Mesendoderm (in vitro differentiated cells): ENCODE measurements around the gene NFATC3.

Experiments used
- DNase-seq: peaks from one replicate; pipeline ENCODE4 v3.0.0; 2013
- H2AK5ac ChIP-seq: 2 replicates; pipeline ENCODE4 v1.6.1; 2013; ENCODE audit warnings: low read length, inconsistent platforms
- H2BK120ac ChIP-seq: 2 replicates; pipeline ENCODE4 v1.6.1; 2013; ENCODE audit warnings: low read depth, mild to moderate bottlenecking, low read length, moderate library complexity, mixed read lengths
- H2BK15ac ChIP-seq: replicated peaks from 2 replicates; pipeline ENCODE4 v1.6.1; 2013; ENCODE audit warnings: low read depth, mild to moderate bottlenecking, moderate library complexity
- H2BK5ac ChIP-seq: 2 replicates; pipeline ENCODE4 v1.6.1; 2013; ENCODE audit warnings: low read length, inconsistent platforms
- H3K18ac ChIP-seq: 2 replicates; pipeline ENCODE4 v1.6.1; 2013; ENCODE audit warnings: mild to moderate bottlenecking, low read length, mixed read lengths
- H3K23ac ChIP-seq: one replicate; pipeline ENCODE4 v1.6.1; 2013; ENCODE audit warnings: low read length
- H3K27ac ChIP-seq: 2 replicates; pipeline ENCODE4 v1.5.1; 2013; ENCODE audit warnings: low read depth, mild to moderate bottlenecking, inconsistent platforms, low read length, moderate library complexity
- H3K27me3 ChIP-seq: 2 replicates; pipeline ENCODE4 v1.6.1; 2013; ENCODE audit warnings: low read length, control low read depth, mild to moderate bottlenecking, inconsistent platforms; ENCODE audit not compliant: insufficient read depth, poor library complexity
- H3K36me3 ChIP-seq: 2 replicates; pipeline ENCODE4 v1.6.1; 2013; ENCODE audit warnings: low read length, inconsistent platforms; ENCODE audit not compliant: control insufficient read depth, insufficient read depth
- H3K4ac ChIP-seq: one replicate; pipeline ENCODE4 v1.6.1; 2013; ENCODE audit warnings: low read depth, mild to moderate bottlenecking, low read length, moderate library complexity
- H3K4me1 ChIP-seq: 2 replicates; pipeline ENCODE4 v1.6.1; 2013; ENCODE audit warnings: low read depth, low read length, inconsistent platforms; ENCODE audit not compliant: control insufficient read depth
- H3K4me2 ChIP-seq: 2 replicates; pipeline ENCODE4 v1.6.1; 2013; ENCODE audit warnings: low read length
- H3K4me3 ChIP-seq: 2 replicates; pipeline ENCODE4 v1.5.1; 2013; ENCODE audit warnings: mild to moderate bottlenecking, low read length
- H3K56ac ChIP-seq: one replicate; pipeline ENCODE4 v1.6.1; 2013; ENCODE audit warnings: low read length
- H3K79me1 ChIP-seq: 2 replicates; pipeline ENCODE4 v1.6.1; 2013; ENCODE audit warnings: low read length, inconsistent platforms
- H3K79me2 ChIP-seq: 2 replicates; pipeline ENCODE4 v1.6.1; 2013; ENCODE audit warnings: mild to moderate bottlenecking, low read length; ENCODE audit not compliant: control insufficient read depth, insufficient read depth
- H3K9ac ChIP-seq: 2 replicates; pipeline ENCODE4 v1.6.1; 2013; ENCODE audit warnings: low read length, inconsistent platforms
- H4K5ac ChIP-seq: one replicate; pipeline ENCODE4 v1.6.1; 2013; ENCODE audit warnings: low read length
- H4K8ac ChIP-seq: one replicate; pipeline ENCODE4 v1.6.1; 2013; ENCODE audit warnings: low read depth, mild to moderate bottlenecking, control low read depth, low read length, moderate library complexity
- WGBS: extraction: QIAGEN DNeasy Blood & Tissue Kit; methylation state at CpG from one replicate; pipeline ENCODE4 v1.1.7; 2013; ENCODE audit warnings: low lambda C conversion rate, missing lambda C conversion rate; ENCODE audit not compliant: insufficient coverage; ENCODE audit errors: extremely low coverage; 5-methylcytosine and 5-hydroxymethylcytosine counted together

The NFATC3 gene

DNA sequence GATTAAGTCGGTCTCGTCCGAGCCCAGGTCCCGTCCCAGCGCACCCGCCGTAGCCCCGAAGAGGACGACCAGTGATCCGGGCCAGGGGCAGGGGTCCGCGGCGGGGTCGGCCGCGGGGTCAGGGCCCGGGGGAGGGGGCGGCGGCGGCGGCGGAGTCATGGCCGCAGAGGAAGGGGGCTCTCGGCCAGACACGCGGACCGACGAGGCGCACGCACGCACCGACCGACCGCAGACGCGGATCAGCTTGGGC lies 150.6 kb downstream of the NFATC3 start, which contains the start of gene ESRP2:
Gene ESRP2 (minus strand): TSS at position 241 of the 250 bp plus-strand sequence. CDS start 82 bp downstream, at position 159.
- Histone ChIP-seq H3K9ac (peak within 1 kb of the TSS; percentile 91), H3K18ac (peak within 1 kb of the TSS; percentile 65), H2AK5ac (no peak within 1 kb of the TSS), H3K4me2 (peak within 1 kb of the TSS; percentile 95), H3K36me3 (no peaks in the 10 kb centered on the region), H3K4ac (peak within 1 kb of the TSS; percentile 46), H4K5ac (no peak within 1 kb of the TSS), H3K27ac (peak within 1 kb of the TSS; percentile 89), H3K4me3 (peak within 1 kb of the TSS; percentile 59), H3K79me1 (peaks cover 2% of the 10 kb centered on the region), H3K27me3 (no peaks in the 10 kb centered on the region), H2BK15ac (no peak within 1 kb of the TSS), H3K56ac (peak within 1 kb of the TSS; percentile 97), H2BK120ac (no peak within 1 kb of the TSS), H3K4me1 (peaks cover 4% of the 10 kb centered on the region), H4K8ac (no peak within 1 kb of the TSS), H3K79me2 (peaks cover 4% of the 10 kb centered on the region), H3K23ac (peak within 1 kb of the TSS; percentile 57), H2BK5ac (peak within 1 kb of the TSS; percentile 53)
- WGBS: no CpG with 5 or more reads among the region's 36 CpGs
- DNase-seq: no peak

DNA sequence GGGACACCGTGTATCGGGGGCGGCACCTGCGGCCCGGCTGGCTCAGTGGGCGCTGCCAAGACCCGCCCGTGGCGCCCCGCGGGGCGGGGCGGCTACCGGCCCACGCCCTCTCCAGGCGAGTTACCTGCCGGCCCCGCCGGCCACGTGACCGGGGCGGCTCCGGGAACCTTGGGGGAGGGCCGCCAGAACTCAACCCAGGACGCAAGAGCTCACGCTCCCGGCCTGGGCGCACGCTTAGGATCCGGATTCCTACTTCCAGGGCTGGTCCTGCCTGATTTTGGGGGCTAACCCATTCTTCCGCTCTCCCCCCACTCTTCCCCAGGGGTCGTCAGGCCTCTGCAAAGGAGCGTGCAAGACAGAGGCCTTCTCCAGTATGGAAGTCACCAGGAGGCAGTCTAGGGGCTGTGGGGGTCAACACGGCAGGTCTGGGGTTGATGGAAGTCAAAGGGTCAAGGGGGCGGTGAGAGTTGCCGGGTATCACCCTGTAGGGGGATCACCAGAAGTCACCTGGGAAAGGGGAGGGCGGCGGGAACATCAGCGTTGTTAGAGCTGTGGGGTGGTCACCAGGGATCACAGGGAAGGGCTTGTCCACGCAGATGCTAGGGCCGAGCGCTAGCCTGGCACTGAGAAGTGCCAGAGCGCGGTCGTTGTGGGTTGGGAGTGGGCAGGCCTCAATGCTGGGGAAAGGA lies 151.1 kb downstream of the NFATC3 start:
- peak; percentile 80 for DNase-seq
- H2AK5ac ChIP-seq: no peak overlapping the region
- H2BK15ac ChIP-seq: no peak overlapping the region
- H4K5ac ChIP-seq: no peak overlapping the region
- H3K4ac ChIP-seq: peak overlapping the region; percentile 26
- no peak overlapping the region for H2BK120ac ChIP-seq
- no CpG with 5 or more reads among the region's 45 CpGs for WGBS
- peaks cover 4% of the 10 kb centered on the region for H3K4me1 ChIP-seq
- no peak overlapping the region for H4K8ac ChIP-seq
- H3K79me2 ChIP-seq: peaks cover 4% of the 10 kb centered on the region
- H3K27ac ChIP-seq: peak overlapping the region; percentile 89
- peak overlapping the region; percentile 97 for H3K56ac ChIP-seq
- H3K36me3 ChIP-seq: no peaks in the 10 kb centered on the region
- peak overlapping the region; percentile 95 for H3K4me2 ChIP-seq
- H3K79me1 ChIP-seq: peaks cover 2% of the 10 kb centered on the region
- peak overlapping the region; percentile 53 for H2BK5ac ChIP-seq
- no peaks in the 10 kb centered on the region for H3K27me3 ChIP-seq
- H3K18ac ChIP-seq: peak overlapping the region; percentile 65
- no peak overlapping the region for H3K23ac ChIP-seq
- peak overlapping the region; percentile 91 for H3K9ac ChIP-seq
- H3K4me3 ChIP-seq: peak overlapping the region; percentile 59

DNA sequence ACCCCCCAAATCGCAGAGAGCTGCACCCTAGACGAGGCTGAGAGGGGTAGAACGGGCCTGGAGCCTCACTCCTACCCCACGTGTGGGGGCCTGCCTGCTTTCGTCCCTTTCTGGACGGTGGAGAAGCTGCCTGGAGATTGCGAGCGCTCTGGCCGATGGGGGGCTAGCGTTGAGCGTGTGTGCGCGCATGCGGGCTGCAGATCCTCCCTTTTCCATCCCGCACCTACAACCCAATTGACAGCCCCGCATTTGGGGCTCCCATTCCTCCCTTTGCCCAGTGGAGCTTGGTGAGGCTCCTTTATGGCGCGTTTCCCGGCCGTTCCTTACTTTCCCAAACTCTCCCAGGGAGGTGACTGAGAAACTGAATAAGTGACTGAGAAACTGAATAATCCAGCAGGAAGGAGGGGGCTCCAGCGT lies 151.7 kb downstream of the NFATC3 start:
- peak overlapping the region; percentile 94 for H3K56ac ChIP-seq
- H3K4me1 ChIP-seq: peaks cover 4% of the 10 kb centered on the region
- H2BK5ac ChIP-seq: peak overlapping the region; percentile 48
- peaks cover 4% of the 10 kb centered on the region for H3K79me2 ChIP-seq
- no peak overlapping the region for H2BK120ac ChIP-seq
- H2AK5ac ChIP-seq: no peak overlapping the region
- H3K27ac ChIP-seq: peak overlapping the region; percentile 89
- H3K79me1 ChIP-seq: peaks cover 2% of the 10 kb centered on the region
- H4K8ac ChIP-seq: no peak overlapping the region
- WGBS: no CpG with 5 or more reads among the region's 21 CpGs
- no peaks in the 10 kb centered on the region for H3K36me3 ChIP-seq
- no peak overlapping the region for H4K5ac ChIP-seq
- H3K9ac ChIP-seq: peak overlapping the region; percentile 91
- H2BK15ac ChIP-seq: no peak overlapping the region
- peak overlapping the region; percentile 26 for H3K4ac ChIP-seq
- peak overlapping the region; percentile 4 for H3K4me3 ChIP-seq
- no peaks in the 10 kb centered on the region for H3K27me3 ChIP-seq
- peak overlapping the region; percentile 95 for H3K4me2 ChIP-seq
- peak overlapping the region; percentile 65 for H3K18ac ChIP-seq
- no peak for DNase-seq
- H3K23ac ChIP-seq: no peak overlapping the region

DNA sequence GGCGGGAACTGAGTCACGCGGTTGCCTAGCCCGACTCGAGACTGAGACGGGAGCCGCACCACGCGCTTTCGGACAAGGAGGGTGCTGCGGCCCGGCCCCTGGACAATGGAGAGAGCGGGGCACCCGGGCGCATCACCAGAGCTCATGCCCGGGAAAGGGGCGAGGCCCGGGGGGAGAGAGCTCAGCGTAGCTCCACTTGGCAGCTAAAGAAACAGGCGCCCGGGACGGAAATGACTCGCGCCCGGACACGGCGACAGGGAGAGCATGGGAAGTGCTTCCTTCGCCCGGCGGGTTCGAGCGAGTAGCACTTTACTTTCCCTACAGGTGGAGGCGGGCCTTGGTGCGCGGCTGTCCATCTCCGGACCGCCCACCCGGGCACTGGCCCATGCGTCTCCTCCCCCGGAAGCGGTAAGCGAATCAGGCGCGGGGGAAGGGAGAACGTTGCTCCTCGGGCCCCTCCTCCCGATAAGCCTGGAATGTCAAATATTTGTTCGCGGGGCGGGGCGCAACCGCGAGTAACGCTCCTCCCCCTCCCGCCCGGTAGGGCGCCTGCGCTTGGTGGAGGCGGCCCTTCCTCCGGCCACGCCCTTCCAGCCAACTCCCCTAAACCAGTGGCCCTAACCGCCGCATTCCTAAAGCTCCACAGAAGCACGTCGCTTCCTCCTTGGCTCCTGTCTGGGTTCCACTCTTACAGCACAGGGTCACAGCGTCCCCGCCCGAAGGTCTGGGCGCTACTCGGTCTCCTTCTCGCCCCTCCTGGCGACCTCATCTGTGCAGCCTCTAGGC lies 152.3 kb downstream of the NFATC3 start:
- H3K4me1 ChIP-seq: peaks cover 4% of the 10 kb centered on the region

DNA sequence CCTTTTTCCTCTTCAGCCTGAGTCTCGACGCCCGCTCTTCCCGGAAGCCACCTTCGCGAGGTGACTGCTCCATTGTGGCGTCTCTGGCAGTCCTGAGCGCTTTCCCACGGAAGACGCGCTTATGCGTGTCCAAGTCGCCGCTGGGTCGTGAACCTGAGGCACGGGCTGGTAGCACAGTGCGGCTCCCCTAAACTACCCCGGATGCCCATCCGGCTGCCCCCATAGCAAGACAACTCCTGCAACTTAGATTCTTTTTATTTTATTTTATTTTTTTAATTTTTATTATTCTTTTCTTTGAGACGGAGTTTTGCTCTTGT lies 152.8 kb downstream of the NFATC3 start:
- peak overlapping the region; percentile 7 for H4K8ac ChIP-seq

More for the DNA sequence above, 152.3 kb downstream of the NFATC3 start:
- H2BK15ac ChIP-seq: no peak overlapping the region
- peaks cover 4% of the 10 kb centered on the region for H3K79me2 ChIP-seq
- H2AK5ac ChIP-seq: no peak overlapping the region
- H4K8ac ChIP-seq: peak overlapping the region; percentile 7
- H2BK5ac ChIP-seq: peak overlapping the region; percentile 61
- H4K5ac ChIP-seq: no peak overlapping the region
- H3K56ac ChIP-seq: peak overlapping the region; percentile 94
- peak overlapping the region; percentile 26 for H3K4ac ChIP-seq
- no peak overlapping the region for H3K23ac ChIP-seq
- H3K9ac ChIP-seq: peak overlapping the region; percentile 91
- H3K4me2 ChIP-seq: peak overlapping the region; percentile 95
- H3K27ac ChIP-seq: peak overlapping the region; percentile 89
- peak; percentile 100 for DNase-seq
- peak overlapping the region; percentile 5 for H3K4me3 ChIP-seq
- H2BK120ac ChIP-seq: no peak overlapping the region
- no peaks in the 10 kb centered on the region for H3K27me3 ChIP-seq
- peak overlapping the region; percentile 65 for H3K18ac ChIP-seq
- no peaks in the 10 kb centered on the region for H3K36me3 ChIP-seq
- H3K79me1 ChIP-seq: peaks cover 2% of the 10 kb centered on the region
- WGBS: no CpG with 5 or more reads among the region's 72 CpGs

More for the DNA sequence above, 152.8 kb downstream of the NFATC3 start:
- Histone ChIP-seq H3K27me3 (no peaks in the 10 kb centered on the region), H2BK15ac (no peak overlapping the region), H3K79me1 (peaks cover 2% of the 10 kb centered on the region), H3K79me2 (peaks cover 4% of the 10 kb centered on the region), H3K4me1 (peaks cover 4% of the 10 kb centered on the region), H3K23ac (no peak overlapping the region), H3K4me3 (peak overlapping the region; percentile 5), H3K56ac (peak overlapping the region; percentile 89), H4K5ac (no peak overlapping the region), H2BK120ac (no peak overlapping the region), H3K9ac (peak overlapping the region; percentile 79), H3K4me2 (peak overlapping the region; percentile 52), H2AK5ac (no peak overlapping the region), H3K4ac (no peak overlapping the region), H3K36me3 (no peaks in the 10 kb centered on the region), H3K27ac (peak overlapping the region; percentile 66), H2BK5ac (peak overlapping the region; percentile 61), H3K18ac (peak overlapping the region; percentile 19)
- DNase-seq: no peak
- WGBS: no CpG with 5 or more reads among the region's 20 CpGs
